Stimulated activated naive CD4-positive, alpha-beta T cell treated with Interleukin-2 at 50 U/mL for 16 hours (primary cell): Measurements from ENCODE around the gene NMT1.

ENCODE experiments used
- DNase-seq: peaks from one replicate; lab custom pipeline; 2025; lab: John Stamatoyannopoulos, UW

The NMT1 gene

GRCh38 chr17:45081047-45081703, 20.1 kb downstream of the NMT1 start:
- DNase-seq, result no peak

DNA sequence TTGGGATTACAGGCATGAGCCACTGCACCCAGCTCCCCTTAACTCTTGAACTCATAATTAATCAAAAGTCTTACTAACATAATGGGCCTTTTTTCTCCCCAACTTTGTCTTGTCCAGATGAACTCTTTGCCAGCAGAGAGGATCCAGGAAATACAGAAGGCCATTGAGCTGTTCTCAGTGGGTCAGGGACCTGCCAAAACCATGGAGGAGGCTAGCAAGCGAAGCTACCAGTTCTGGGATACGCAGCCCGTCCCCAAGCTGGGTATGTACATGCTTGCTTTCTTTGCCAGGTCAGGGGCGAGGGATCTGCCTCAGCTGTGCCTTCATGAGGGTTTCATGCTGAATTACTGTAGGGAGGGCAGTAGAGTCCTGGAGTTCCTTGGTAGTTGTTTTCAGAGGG, 25.3 kb downstream of the NMT1 start:
- DNase-seq, result no peak

DNA sequence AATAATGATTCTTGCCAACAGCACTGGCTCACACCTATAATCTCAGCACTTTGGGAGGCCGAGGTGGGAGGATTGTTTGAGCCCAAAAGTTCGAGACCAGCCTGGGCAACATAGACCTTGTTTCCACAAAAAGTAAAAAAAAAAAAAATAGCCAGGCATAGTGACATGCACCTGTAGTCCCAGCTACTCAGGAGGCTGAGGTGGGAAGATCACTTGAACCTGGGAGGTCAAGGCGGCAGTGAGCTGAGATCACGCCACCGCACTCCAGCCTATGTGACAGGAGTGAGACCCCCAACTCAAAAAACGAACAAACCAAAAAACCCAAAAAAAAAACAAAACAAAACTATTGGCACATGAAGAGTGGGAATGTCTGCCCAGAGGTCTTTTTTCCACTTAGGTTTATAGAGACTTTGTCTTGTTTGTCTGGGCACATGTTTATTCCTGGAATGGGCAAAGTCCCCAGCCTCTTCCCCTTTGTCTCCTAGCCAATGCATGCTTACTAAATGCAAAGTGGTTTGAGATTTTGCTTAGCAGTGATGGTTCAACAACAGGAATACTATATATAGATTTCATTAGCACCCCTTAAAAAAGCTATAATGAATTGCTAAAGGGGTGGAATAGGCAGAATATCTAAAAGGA, 25.9 kb downstream of the NMT1 start:
- no peak for DNase-seq

DNA sequence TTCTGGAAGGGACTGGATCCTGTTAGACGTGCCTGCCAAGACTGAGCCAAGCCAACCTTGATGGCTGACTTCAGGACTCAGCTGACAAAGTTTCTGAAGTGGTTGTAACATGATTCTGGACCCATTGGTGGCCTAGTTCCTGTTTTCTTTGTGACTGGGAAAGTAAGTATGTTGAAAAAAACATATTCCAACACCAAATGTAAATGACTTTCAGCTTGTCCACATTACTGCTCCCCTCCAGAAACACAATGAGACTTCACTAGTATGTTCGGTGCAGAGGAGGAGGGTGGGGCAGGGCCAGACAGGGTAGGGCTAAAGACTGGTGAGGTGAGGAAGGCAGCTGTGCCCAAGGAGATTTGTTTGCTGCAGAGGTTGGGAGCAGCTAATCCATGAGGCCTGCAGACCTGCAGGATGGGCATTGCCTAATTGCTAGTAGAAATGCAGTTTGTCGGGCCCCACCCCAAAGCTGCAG, 26.4 kb downstream of the NMT1 start:
- no peak for DNase-seq

- DNase-seq, result no peak
These were observed 26.9 kb downstream of the NMT1 start for GRCh38 chr17:45087978-45088377.

DNA sequence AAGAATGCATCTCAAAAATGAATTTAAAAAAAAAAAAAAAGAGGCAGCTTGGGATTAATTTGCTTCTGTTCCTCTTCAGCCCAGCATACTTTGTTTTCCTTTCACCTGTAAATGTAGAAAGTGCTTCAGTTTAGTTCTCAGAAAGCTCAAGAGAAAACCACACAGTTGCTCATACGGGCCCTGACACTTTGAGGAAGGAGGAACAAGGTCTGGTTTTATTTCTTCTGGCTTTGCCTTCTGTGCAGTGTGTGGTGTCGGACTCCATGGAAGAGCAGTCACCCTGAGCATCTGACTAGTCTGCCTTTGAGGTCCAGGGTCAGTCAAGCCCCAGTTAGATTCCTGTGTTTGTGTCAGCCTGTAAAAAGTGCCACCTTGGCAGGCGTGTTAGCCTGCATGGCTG, 27.6 kb downstream of the NMT1 start:
- no peak for DNase-seq

- DNase-seq, result no peak
These were observed 29.6 kb downstream of the NMT1 start for GRCh38 chr17:45090711-45091110.

DNA sequence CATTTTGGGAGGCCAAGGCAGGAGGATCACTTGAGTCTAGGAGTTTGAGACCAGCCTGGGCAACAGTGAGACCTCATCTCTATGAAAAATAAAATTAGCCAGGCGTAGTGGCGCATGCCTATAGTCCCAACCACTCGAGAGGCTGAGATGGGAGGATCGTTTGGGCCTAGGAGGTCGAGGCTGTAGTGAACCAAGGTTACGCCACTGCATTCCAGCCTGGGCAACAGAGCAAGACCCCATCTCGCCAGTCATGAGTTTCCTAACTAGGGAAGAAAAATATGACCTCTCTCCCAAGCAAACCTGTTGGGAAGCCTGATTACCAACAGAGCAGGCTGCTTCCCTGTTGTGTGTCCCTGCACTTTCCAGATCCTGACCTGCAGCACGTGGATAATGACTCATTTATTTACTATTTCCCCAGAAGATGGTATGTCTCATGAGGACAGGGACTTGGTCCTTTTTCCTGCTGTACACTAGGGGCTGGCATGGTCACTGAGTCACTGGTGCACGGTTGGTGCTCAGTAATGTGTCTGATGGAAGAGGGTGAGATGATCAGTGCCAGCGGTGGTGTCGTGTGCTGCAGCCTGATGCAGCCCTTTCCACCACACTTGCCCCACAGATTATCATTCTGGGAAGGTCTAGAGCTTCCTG, 30.8 kb downstream of the NMT1 start:
- no peak for DNase-seq

- DNase-seq, result no peak
These were observed 31.9 kb downstream of the NMT1 start for GRCh38 chr17:45092911-45093430.

DNA sequence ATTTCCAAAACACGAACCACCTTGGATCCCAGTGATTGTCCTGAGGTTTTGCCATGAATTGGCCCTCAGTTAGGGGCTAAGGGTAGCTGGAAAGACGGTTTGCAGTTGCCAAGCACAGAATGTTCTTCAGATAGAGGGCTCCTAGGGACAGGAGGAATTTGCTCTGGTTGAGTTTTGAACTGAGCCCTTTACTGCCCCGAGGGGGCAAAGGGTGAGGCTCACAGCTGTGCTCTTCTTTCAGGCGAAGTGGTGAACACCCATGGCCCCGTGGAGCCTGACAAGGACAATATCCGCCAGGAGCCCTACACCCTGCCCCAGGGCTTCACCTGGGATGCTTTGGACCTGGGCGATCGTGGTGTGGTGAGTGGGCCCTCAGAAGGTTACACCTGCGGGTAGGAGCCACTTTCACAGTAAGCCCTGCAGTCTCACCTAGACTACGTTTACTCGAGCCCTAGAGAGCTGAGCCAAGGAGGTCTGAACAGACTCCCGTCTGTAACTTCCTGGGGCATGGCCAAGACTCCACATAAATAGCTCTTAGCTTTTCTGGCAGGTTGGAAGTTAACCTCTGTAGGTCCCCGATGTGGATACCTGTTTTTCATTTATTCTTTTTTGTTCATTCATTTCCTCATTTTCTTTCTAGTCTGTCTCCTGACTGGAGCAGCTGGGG, 32.5 kb downstream of the NMT1 start:
- no peak for DNase-seq

DNA sequence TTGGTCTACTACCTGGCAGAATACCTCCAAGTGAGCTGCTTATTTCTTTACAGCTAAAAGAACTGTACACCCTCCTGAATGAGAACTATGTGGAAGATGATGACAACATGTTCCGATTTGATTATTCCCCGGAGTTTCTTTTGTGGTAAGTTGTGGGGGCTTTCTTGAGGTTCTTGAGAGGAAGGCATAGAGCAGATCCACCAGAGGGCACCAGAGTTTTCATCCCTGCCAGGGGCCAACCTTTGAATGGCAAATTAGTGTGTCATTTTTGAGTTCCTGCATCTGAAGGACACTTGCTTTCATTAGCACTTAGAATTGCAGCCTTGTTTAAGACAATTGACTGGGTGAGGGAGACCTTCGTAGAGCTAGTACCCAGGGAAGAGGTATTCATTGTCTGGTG, 35.0 kb downstream of the NMT1 start:
- DNase-seq, result no peak

- no peak for DNase-seq
These were observed 35.8 kb downstream of the NMT1 start for GRCh38 chr17:45096926-45097325.

DNA sequence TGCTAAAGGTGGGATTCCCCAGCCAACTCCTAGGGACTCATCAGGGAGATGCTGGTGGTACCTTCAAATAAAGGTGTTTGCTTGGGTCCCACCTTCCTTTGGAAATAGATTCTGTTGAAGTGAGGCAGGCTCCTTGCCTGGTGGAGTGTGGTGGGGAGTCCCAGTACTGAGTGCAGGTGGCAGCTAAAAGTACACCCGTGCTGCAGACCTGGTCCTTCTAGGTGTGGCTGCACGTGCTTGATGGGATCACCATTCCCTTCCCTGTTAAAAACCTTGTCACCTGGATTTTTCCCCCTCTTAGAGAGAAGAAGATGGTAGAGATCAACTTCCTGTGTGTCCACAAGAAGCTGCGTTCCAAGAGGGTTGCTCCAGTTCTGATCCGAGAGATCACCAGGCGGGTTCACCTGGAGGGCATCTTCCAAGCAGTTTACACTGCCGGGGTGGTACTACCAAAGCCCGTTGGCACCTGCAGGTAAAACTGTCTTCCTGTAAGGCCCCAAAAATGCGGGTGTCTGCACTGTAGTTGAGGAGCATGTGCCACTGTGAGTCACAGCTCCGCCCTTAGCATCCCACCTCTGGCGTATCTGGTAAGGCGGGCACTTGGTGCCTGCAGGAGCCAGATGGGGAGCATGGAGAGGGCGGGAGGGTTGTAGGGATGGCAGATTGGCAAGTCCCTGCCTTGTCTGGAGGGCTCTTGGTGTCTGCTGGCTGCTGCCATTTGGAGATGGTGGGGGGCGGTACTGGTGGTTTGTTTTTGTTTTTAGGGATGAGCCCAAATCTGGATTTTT, 37.2 kb downstream of the NMT1 start:
- DNase-seq, result no peak

- peak; percentile 55 for DNase-seq
These were observed 37.9 kb downstream of the NMT1 start for GRCh38 chr17:45098869-45099616.

DNA sequence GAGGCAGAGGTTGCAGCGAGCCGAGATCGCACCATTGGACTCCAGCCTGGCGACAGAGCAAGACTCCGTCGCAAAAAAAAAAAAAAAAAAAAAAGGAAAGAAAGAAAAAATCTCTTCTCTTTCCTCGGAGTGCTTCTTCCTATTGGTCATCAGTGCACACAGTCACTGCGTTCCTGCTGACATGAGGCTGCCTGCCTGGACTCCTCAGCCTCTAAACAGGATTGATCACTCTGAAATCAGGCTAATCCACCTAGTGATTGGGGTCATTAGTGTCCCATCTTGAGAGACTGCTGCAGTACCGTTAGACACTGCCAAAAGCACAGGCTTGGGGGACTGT, 40.4 kb downstream of the NMT1 start:
- no peak for DNase-seq

GRCh38 chr17:45101883-45102811, 41.0 kb downstream of the NMT1 start:
- DNase-seq, result no peak

DNA sequence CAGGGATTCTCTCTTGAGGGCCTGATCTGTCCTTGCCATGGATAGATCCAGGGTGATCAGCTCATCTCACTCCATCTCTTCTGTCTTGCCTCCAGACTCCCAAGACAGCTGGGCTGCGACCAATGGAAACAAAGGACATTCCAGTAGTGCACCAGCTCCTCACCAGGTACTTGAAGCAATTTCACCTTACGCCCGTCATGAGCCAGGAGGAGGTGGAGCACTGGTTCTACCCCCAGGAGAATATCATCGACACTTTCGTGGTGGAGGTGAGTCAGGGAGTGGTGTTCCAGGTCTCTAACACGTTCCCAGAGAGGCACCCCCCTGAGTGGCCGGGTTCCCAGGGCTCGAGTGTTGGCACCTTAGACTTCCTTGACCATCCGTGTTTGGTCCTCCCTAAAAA, 41.7 kb downstream of the NMT1 start:
- no peak for DNase-seq

GRCh38 chr17:45103269-45103795, 42.2 kb downstream of the NMT1 start:
- DNase-seq, result no peak

DNA sequence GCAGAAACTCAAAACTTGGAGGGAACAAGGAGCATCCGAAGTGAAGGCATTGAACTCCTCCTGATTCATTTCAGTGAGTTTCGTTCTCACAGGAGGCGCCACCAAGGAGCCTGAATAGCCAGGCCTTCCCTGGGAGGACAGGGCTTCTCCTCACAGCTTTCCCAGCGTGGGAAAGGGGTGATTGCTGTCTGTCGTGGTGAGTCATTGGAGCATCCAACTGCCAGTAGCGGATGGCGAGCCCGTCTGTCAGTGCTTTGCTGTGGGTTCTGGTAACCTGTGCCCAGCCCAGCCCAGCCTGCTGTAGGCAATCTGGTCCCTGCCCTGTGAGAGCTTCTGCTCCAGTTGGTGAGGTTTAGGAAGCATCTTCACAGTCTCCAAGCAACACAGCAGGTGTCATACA, 42.9 kb downstream of the NMT1 start:
- DNase-seq, result no peak

DNA sequence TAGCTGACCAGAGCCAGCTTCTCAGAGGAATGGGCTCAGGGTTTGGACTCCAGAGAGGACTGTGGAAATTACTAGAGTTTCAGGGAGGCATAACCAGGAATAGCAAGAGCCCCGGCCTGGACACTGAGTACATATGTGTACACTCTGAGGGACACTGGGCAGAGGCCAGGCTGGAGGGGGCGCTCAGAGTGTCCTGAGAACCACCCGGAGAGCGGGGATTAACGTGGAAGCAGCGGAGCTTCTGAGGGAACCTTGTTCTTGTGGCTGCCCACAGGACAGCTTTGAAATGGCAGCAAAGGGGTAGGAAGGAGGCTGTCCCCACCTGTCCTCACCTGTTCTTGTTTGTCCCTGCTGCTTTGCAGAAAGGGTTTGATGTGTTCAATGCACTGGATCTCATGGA, 43.4 kb downstream of the NMT1 start:
- no peak for DNase-seq
